Ascending aorta (tissue), 2 donors: ENCODE data around the gene GNG13. TPM values are rescaled to one million over a fixed set of nuclear protein-coding genes. Genes with fewer than 3 reads are reported as not detected.
"Not testable (repeated sequence)": the region's sequence is repeated elsewhere in the genome, so short reads cannot be mapped to it uniquely, and the experiment has no call there.

ENCODE experiments used
- DNase-seq, 2 donors: peaks; one replicate each; pipeline ENCODE4 v3.0.0-alpha.2; 2019; ENCODE audit warnings: low spot score in 2 of 2
- H3K27ac ChIP-seq, 2 donors: fragments of 200-600 bp; sonication (generic); one replicate each; pipeline ENCODE4 v1.5.1; 2016 to 2017; ENCODE audit warnings: mild to moderate bottlenecking in 1 of 2
- H3K27me3 ChIP-seq: fragments of 200-600 bp; sonication (generic); one replicate; pipeline ENCODE4 v1.5.1; 2017
- H3K36me3 ChIP-seq, 2 donors: fragments of 200-600 bp; sonication (generic); one replicate each; pipeline ENCODE4 v1.5.1; 2016
- H3K4me1 ChIP-seq, 2 donors: fragments of 200-600 bp; sonication (generic); one replicate each; pipeline ENCODE4 v1.5.1; 2016 to 2017; ENCODE audit warnings: mild to moderate bottlenecking in 1 of 2
- H3K4me3 ChIP-seq, 2 donors: fragments of 200-600 bp; sonication (generic); one replicate each; pipeline ENCODE4 v1.5.1; 2016 to 2017; ENCODE audit warnings: mild to moderate bottlenecking in 1 of 2
- H3K9me3 ChIP-seq, 2 donors: fragments of 200-600 bp; sonication (generic); one replicate each; pipeline ENCODE4 v1.5.1; 2016
- CTCF ChIP-seq, 3 experiments: fragments of 200-600 bp in 2 of 3; fragments of 450-650 bp in 1 of 3; sonication (generic) in 2 of 3; IDR thresholded peaks; one replicate each; pipeline ENCODE4 v1.5.1; 2016 to 2019; ENCODE audit warnings: antibody characterized with exemption in 3 of 3, mild to moderate bottlenecking in 1 of 3, moderate library complexity in 1 of 3
- intact Hi-C: fragments of 100-400 bp; cut with DNase I; formaldehyde crosslinking; loops from one replicate; pipeline ENCODE4 v1.15.1; 2023
- total RNA-seq: library from RNA; depleted of rRNA; stranded (reverse); fragments of >200 nt; gene quantifications from one replicate; pipeline ENCODE4 v1.1.0, GENCODE V29; 2016

The GNG13 gene
- total RNA-seq, 1 donor from 2014 or later, result not detected

- DNase-seq, result no peak
- Histone ChIP-seq H3K4me1 (no peaks in the 10 kb centered on the region), H3K27me3 (no peaks in the 10 kb centered on the region), H3K36me3 (no peaks in the 10 kb centered on the region), H3K4me3 (no peak overlapping the region), H3K9me3 (no peaks in the 10 kb centered on the region), H3K27ac (no peak overlapping the region)
- no peak for TF ChIP-seq CTCF (IDR thresholded peaks at IDR 0.05)
- intact Hi-C loops, result no loop called here
These were observed 45.9 kb downstream of the GNG13 start for GRCh38 chr16:754656-755055.

- H3K36me3 ChIP-seq, H3K27me3 ChIP-seq, H3K9me3 ChIP-seq, intact Hi-C loops, H3K4me1 ChIP-seq, H3K27ac ChIP-seq, H3K4me3 ChIP-seq, DNase-seq: not testable (repeated sequence)
These were observed 46.4 kb downstream of the GNG13 start for GRCh38 chr16:754121-754607.

- Histone ChIP-seq H3K27me3 (no peaks in the 10 kb centered on the region), H3K36me3 (no peaks in the 10 kb centered on the region)
These were observed 48.6 kb downstream of the GNG13 start for GRCh38 chr16:752007-752312.

GRCh38 chr16:751152-752006 is 49.2 kb downstream of the GNG13 start:
- Histone ChIP-seq H3K27me3 (no peaks in the 10 kb centered on the region), H3K4me1 (no peaks in the 10 kb centered on the region), H3K4me3 (no peak overlapping the region), H3K36me3 (no peaks in the 10 kb centered on the region), H3K27ac (no peak overlapping the region), H3K9me3 (no peaks in the 10 kb centered on the region)
- intact Hi-C loops, result no loop called here
- no peak for TF ChIP-seq CTCF (IDR thresholded peaks at IDR 0.05)
- no peak for DNase-seq

More at GRCh38 chr16:752007-752312, 48.6 kb downstream of the GNG13 start:
- DNase-seq, result no peak
- Histone ChIP-seq H3K27ac (no peak overlapping the region), H3K4me1 (no peaks in the 10 kb centered on the region), H3K4me3 (no peak overlapping the region), H3K9me3 (no peaks in the 10 kb centered on the region)
- TF ChIP-seq CTCF (IDR thresholded peaks at IDR 0.05), result no peak
- intact Hi-C loops, result no loop called here

GRCh38 chr16:750485-750884 is 50.0 kb downstream of the GNG13 start:
- H3K4me3 ChIP-seq, result no peak overlapping the region
- DNase-seq, result no peak
- TF ChIP-seq CTCF (IDR thresholded peaks at IDR 0.05), result no peak
- H3K27ac ChIP-seq, result no peak overlapping the region
- intact Hi-C loops, result no loop called here
- no peaks in the 10 kb centered on the region for H3K9me3 ChIP-seq
- no peaks in the 10 kb centered on the region for H3K4me1 ChIP-seq
- no peaks in the 10 kb centered on the region for H3K27me3 ChIP-seq
- no peaks in the 10 kb centered on the region for H3K36me3 ChIP-seq

- no peak for DNase-seq
- intact Hi-C loops, result no loop called here
- Histone ChIP-seq H3K9me3 (no peaks in the 10 kb centered on the region), H3K4me1 (no peaks in the 10 kb centered on the region), H3K27me3 (no peaks in the 10 kb centered on the region), H3K36me3 (no peaks in the 10 kb centered on the region), H3K27ac (no peak overlapping the region), H3K4me3 (no peak overlapping the region)
- TF ChIP-seq CTCF (IDR thresholded peaks at IDR 0.05), result no peak
These were observed 51.5 kb downstream of the GNG13 start for GRCh38 chr16:749010-749409.

Other genes with a start within 250 kb of the GNG13 start
- not detected for gene PRR35, start 240.3 kb downstream of the GNG13 start, total RNA-seq
- not detected for gene NHLRC4, start 233.7 kb downstream of the GNG13 start, total RNA-seq
- gene PIGQ, start 230.8 kb downstream of the GNG13 start, total RNA-seq, result 70.2 TPM
- gene RAB40C, start 210.7 kb downstream of the GNG13 start, total RNA-seq, result 29.8 TPM
- gene WFIKKN1, start 169.7 kb downstream of the GNG13 start, total RNA-seq, result not detected
- 523 TPM for gene METTL26, start 164.4 kb downstream of the GNG13 start, total RNA-seq
- 92.9 TPM for gene MCRIP2, start 158.9 kb downstream of the GNG13 start, total RNA-seq
- gene WDR90, start 151.4 kb downstream of the GNG13 start, total RNA-seq, result 50.0 TPM
- gene RHOT2, start 132.6 kb downstream of the GNG13 start, total RNA-seq, result 41.8 TPM
- gene RHBDL1, start 125.1 kb downstream of the GNG13 start, total RNA-seq, result 1.1 TPM
- 258 TPM for gene STUB1, start 120.3 kb downstream of the GNG13 start, total RNA-seq
- gene JMJD8, start 116.4 kb downstream of the GNG13 start, total RNA-seq, result 158 TPM
- gene WDR24, start 110.3 kb downstream of the GNG13 start, total RNA-seq, result 11.4 TPM
- not detected for gene FBXL16, start 94.9 kb downstream of the GNG13 start, total RNA-seq
- gene METRN, start 85.6 kb downstream of the GNG13 start, total RNA-seq, result 118 TPM
- 105 TPM for gene ANTKMT, start 79.6 kb downstream of the GNG13 start, total RNA-seq
- 8.2 TPM for gene CCDC78, start 74.3 kb downstream of the GNG13 start, total RNA-seq
- 9.7 TPM for gene HAGHL, start 73.6 kb downstream of the GNG13 start, total RNA-seq
- gene CIAO3, start 59.7 kb downstream of the GNG13 start, total RNA-seq, result 103 TPM
- 1.7 TPM for gene MSLN, start 40.0 kb downstream of the GNG13 start, total RNA-seq
- 4.8 TPM for gene RPUSD1, start 12.4 kb downstream of the GNG13 start, total RNA-seq
- 19.9 TPM for gene CHTF18, start 12.1 kb downstream of the GNG13 start, total RNA-seq
- 26.9 TPM for gene LMF1, start 170.2 kb upstream of the GNG13 start, total RNA-seq
- gene SOX8, start 181.0 kb upstream of the GNG13 start, total RNA-seq, result 18.9 TPM